Activated CD4-positive, CD25-positive, alpha-beta regulatory T cell treated with anti-CD3 and anti-CD28 coated beads, Interleukin-2, amount 50 U/mL, for 72 hours (primary cell): ENCODE data around the gene SOS2.
"Not testable (repeated sequence)": the region's sequence is repeated elsewhere in the genome, so short reads cannot be mapped to it uniquely, and the experiment has no call there.

Source experiments
- DNase-seq: peaks from one replicate; pipeline ENCODE4 v3.0.0; 2021

SOS2 gene

GRCh38 chr14:50083467-50084337, 147.7 kb downstream of the SOS2 start:
- peak; percentile 65 for DNase-seq

GRCh38 chr14:50082784-50083466, 148.5 kb downstream of the SOS2 start:
- peak; percentile 72 for DNase-seq

DNA sequence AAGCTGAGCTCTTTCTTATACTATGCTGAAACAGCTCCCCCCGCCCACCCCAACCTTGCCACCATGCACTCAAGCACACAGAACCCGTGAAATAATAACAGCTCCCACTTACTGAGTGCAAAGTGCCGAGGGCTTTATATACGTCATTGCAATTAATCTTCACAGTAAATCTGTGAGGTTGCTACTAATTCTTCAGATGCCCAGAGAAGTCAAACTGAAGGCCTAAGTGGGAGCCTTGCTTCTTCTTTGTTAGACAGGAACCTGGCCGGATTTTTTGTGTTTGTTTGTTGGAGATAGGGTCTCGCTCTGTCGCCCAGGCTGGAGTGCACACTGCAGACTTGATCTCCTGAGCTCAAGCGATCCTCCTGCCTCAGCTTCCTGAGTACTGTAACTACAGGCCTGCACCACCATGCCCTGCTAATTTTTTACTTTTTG, 149.1 kb downstream of the SOS2 start:
- peak; percentile 44 for DNase-seq

GRCh38 chr14:50079103-50079502, 152.3 kb downstream of the SOS2 start:
- DNase-seq, result not testable (repeated sequence)

- not testable (repeated sequence) for DNase-seq
These were observed 157.7 kb downstream of the SOS2 start for GRCh38 chr14:50073663-50074062.

DNA sequence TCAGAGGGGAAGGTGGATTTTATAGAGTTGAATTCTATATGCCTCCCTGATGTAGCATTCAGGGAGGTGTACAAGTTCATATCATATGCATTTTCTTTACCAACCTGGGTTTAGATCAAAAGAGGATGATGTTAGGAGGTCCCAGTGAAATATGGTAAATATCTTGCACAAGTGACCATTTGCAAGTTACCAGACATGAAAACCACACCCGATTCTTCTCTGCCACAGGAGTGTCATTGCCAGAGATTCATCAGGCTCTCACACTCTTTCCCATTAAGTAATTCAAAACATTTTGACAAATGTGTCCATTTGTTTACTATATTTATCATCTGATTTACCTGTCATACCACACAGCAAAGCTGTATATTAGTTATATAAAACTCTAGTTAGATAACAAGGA, 159.0 kb downstream of the SOS2 start:
- peak; percentile 2 for DNase-seq

GRCh38 chr14:50070840-50071548, 160.4 kb downstream of the SOS2 start:
- peak; percentile 7 for DNase-seq

- DNase-seq, result no peak
These were observed 161.1 kb downstream of the SOS2 start for GRCh38 chr14:50070230-50070629.

GRCh38 chr14:50069325-50069724, 162.1 kb downstream of the SOS2 start:
- DNase-seq, result no peak

GRCh38 chr14:50068496-50068895, 162.9 kb downstream of the SOS2 start:
- DNase-seq, result peak; percentile 21

GRCh38 chr14:50067723-50068495, 163.5 kb downstream of the SOS2 start:
- peak; percentile 16 for DNase-seq
